ENCODE data around the gene EEFSEC.

GRCh38 chr3:128207951-128208350 lies 54.7 kb downstream of the EEFSEC start:
- TF ChIP-seq MYC (IDR thresholded peaks at IDR 0.05; ENCODE audit: low read depth, low read length) = no peak
- no peak for TF ChIP-seq POLR2A (IDR thresholded peaks at IDR 0.05; ENCODE audit: extremely low read depth, insufficient read length)

Measured in NB4 (cell line).